NT2/D1 (cell line): ENCODE measurements around the gene FBLN1.

Experiments used
- SUZ12 ChIP-seq: IDR thresholded peaks from 2 replicates; pipeline ENCODE4 v1.6.1; 2011; ENCODE audit not compliant: insufficient read length, insufficient read depth; ENCODE audit errors: extremely low read depth
- ZNF274 ChIP-seq: IDR thresholded peaks from 2 replicates; pipeline ENCODE4 v1.6.1; 2011; ENCODE audit warnings: mild to moderate bottlenecking, low read depth, low read length

- TF ChIP-seq ZNF274 (no peak), SUZ12 (no peak)
These were observed 13.0 kb downstream of the FBLN1 start for GRCh38 chr22:45515676-45516075.
